Measurements from ENCODE around the gene NFIC. TPM values are rescaled to one million over a fixed set of nuclear protein-coding genes. Genes with fewer than 3 reads are reported as not detected.
A peak's percentile ranks its signal among the peaks of the same experiment; 100 is the strongest.

The NFIC gene
- total RNA-seq, 1 experiment from 2014 or later, result 85.5 TPM

GRCh38 chr19:3370728-3371591, 4.6 kb downstream of the NFIC start:
- Mint-ChIP-seq H3K4me3 (ENCODE audit: unreplicated experiment) (peak overlapping the region; percentile 81), H3K27ac (ENCODE audit: low read depth, unreplicated experiment) (peak overlapping the region; percentile 78), H3K9me3 (ENCODE audit: unreplicated experiment) (no peaks in the 10 kb centered on the region), H3K36me3 (ENCODE audit: insufficient read depth, unreplicated experiment) (peaks cover 40% of the 10 kb centered on the region), H3K27me3 (ENCODE audit: insufficient read depth, unreplicated experiment) (no peaks in the 10 kb centered on the region), H3K4me1 (ENCODE audit: insufficient read depth, unreplicated experiment) (peaks cover 52% of the 10 kb centered on the region)
- no peak for TF ChIP-seq CTCF (IDR thresholded peaks at IDR 0.05; ENCODE audit: unreplicated experiment)
- ChIA-PET CTCF (interaction anchor here (0.5 to 0.9 kb wide), 3 partner anchors 49 to 267 kb away, joined by 3 to 5 read pairs (median 3); no protein-coding TSS in a partner anchor), POLR2A (interaction anchor here (1.6 kb wide), 1 partner anchor 9 kb away, joined by 5 read pairs; no protein-coding TSS in a partner anchor)
- no peak for DNase-seq (ENCODE audit: unreplicated experiment)
- no TSS peak for BruUV-seq (replicated peaks)
- intact Hi-C loops (cut with micrococcal nuclease), result no loop called here

- Mint-ChIP-seq H3K27me3 (ENCODE audit: insufficient read depth, unreplicated experiment) (no peaks in the 10 kb centered on the region), H3K9me3 (ENCODE audit: unreplicated experiment) (no peaks in the 10 kb centered on the region), H3K4me1 (ENCODE audit: insufficient read depth, unreplicated experiment) (peaks cover 52% of the 10 kb centered on the region), H3K4me3 (ENCODE audit: unreplicated experiment) (no peak overlapping the region), H3K27ac (ENCODE audit: low read depth, unreplicated experiment) (no peak overlapping the region), H3K36me3 (ENCODE audit: insufficient read depth, unreplicated experiment) (peaks cover 47% of the 10 kb centered on the region)
- ChIA-PET POLR2A (no interaction called here), CTCF (no interaction called here)
- no peak for DNase-seq (ENCODE audit: unreplicated experiment)
- BruUV-seq (replicated peaks), result no TSS peak
- no peak for TF ChIP-seq CTCF (IDR thresholded peaks at IDR 0.05; ENCODE audit: unreplicated experiment)
- intact Hi-C loops (cut with micrococcal nuclease), result no loop called here
These were observed 6.0 kb downstream of the NFIC start for GRCh38 chr19:3372413-3372812.

GRCh38 chr19:3373971-3374368, 7.6 kb downstream of the NFIC start:
- DNase-seq (ENCODE audit: unreplicated experiment), result no peak
- Mint-ChIP-seq H3K4me3 (ENCODE audit: unreplicated experiment) (no peak overlapping the region), H3K4me1 (ENCODE audit: insufficient read depth, unreplicated experiment) (peaks cover 46% of the 10 kb centered on the region), H3K27ac (ENCODE audit: low read depth, unreplicated experiment) (peak overlapping the region; percentile 73), H3K36me3 (ENCODE audit: insufficient read depth, unreplicated experiment) (peaks cover 49% of the 10 kb centered on the region), H3K9me3 (ENCODE audit: unreplicated experiment) (no peaks in the 10 kb centered on the region), H3K27me3 (ENCODE audit: insufficient read depth, unreplicated experiment) (no peaks in the 10 kb centered on the region)
- no peak for TF ChIP-seq CTCF (IDR thresholded peaks at IDR 0.05; ENCODE audit: unreplicated experiment)
- intact Hi-C loops (cut with micrococcal nuclease), result no loop called here
- POLR2A ChIA-PET, result interaction anchor here (0.9 to 1.9 kb wide), 2 partner anchors 14 to 31 kb away, joined by 3 to 9 read pairs; no protein-coding TSS in a partner anchor
- CTCF ChIA-PET, result interaction anchor here (0.6 to 0.7 kb wide), 2 partner anchors 56 to 62 kb away, joined by 4 read pairs; no protein-coding TSS in a partner anchor
- BruUV-seq (replicated peaks), result no TSS peak

GRCh38 chr19:3374369-3375112, 8.2 kb downstream of the NFIC start:
- POLR2A ChIA-PET, result interaction anchor here (0.7 to 1.9 kb wide), 2 partner anchors 13 to 60 kb away, joined by 3 to 9 read pairs; no protein-coding TSS in a partner anchor
- BruUV-seq (replicated peaks), result no TSS peak

More at GRCh38 chr19:3374369-3375112, 8.2 kb downstream of the NFIC start:
- Mint-ChIP-seq H3K27me3 (ENCODE audit: insufficient read depth, unreplicated experiment) (no peaks in the 10 kb centered on the region), H3K4me1 (ENCODE audit: insufficient read depth, unreplicated experiment) (peaks cover 40% of the 10 kb centered on the region), H3K4me3 (ENCODE audit: unreplicated experiment) (no peak overlapping the region), H3K27ac (ENCODE audit: low read depth, unreplicated experiment) (peak overlapping the region; percentile 73), H3K36me3 (ENCODE audit: insufficient read depth, unreplicated experiment) (peaks cover 55% of the 10 kb centered on the region), H3K9me3 (ENCODE audit: unreplicated experiment) (no peaks in the 10 kb centered on the region)
- DNase-seq (ENCODE audit: unreplicated experiment), result no peak
- no peak for TF ChIP-seq CTCF (IDR thresholded peaks at IDR 0.05; ENCODE audit: unreplicated experiment)
- CTCF ChIA-PET, result interaction anchor here (0.6 to 0.7 kb wide), 2 partner anchors 56 to 90 kb away, joined by 3 to 4 read pairs; no protein-coding TSS in a partner anchor
- intact Hi-C loops (cut with micrococcal nuclease), result no loop called here

Measured in MCF 10A (cell line).